SK-N-SH treated with all-trans-retinoic acid at 6 μM for 48 hours (cell line): ENCODE measurements around the gene SERPING1.

Experiments
- ARNTL ChIP-seq: fragments of 450-650 bp; formaldehyde crosslinking; IDR thresholded peaks from 2 replicates; pipeline ENCODE4 v1.5.0; 2020; ENCODE audit warnings: low read depth, mild to moderate bottlenecking, moderate library complexity, borderline replicate concordance
- CREB5 ChIP-seq: fragments of 250-450 bp; sonication (Bioruptor Pico); IDR thresholded peaks from 2 replicates; pipeline ENCODE4 v1.5.1; 2020; ENCODE audit warnings: low read depth, mild to moderate bottlenecking, moderate library complexity
- CSRNP3 ChIP-seq: fragments of 250-450 bp; sonication (Bioruptor Pico); IDR thresholded peaks from 2 replicates; pipeline ENCODE4 v1.5.1; 2021; ENCODE audit warnings: mild to moderate bottlenecking, moderate library complexity
- PATZ1 ChIP-seq: fragments of 250-450 bp; sonication (Bioruptor Pico); IDR thresholded peaks from 2 replicates; pipeline ENCODE4 v1.8.0; 2020; ENCODE audit warnings: mild to moderate bottlenecking, moderate library complexity, borderline replicate concordance
- RARB ChIP-seq: fragments of 250-450 bp; sonication (Bioruptor Pico); IDR thresholded peaks from 2 replicates; pipeline ENCODE4 v1.8.0; 2021; ENCODE audit warnings: mild to moderate bottlenecking, moderate library complexity
- TOX ChIP-seq: fragments of 250-450 bp; sonication (Bioruptor Pico); IDR thresholded peaks from 2 replicates; pipeline ENCODE4 v1.8.0; 2021; ENCODE audit warnings: mild to moderate bottlenecking, moderate library complexity, borderline replicate concordance
- ZFP3 ChIP-seq: fragments of 250-450 bp; sonication (Bioruptor Pico); IDR thresholded peaks from 2 replicates; pipeline ENCODE4 v1.5.0; 2020; ENCODE audit warnings: mild to moderate bottlenecking, moderate library complexity
- ZFP30 ChIP-seq: fragments of 450-650 bp; formaldehyde crosslinking; IDR thresholded peaks from 2 replicates; pipeline ENCODE4 v1.5.0; 2022; ENCODE audit warnings: mild to moderate bottlenecking, moderate library complexity

GRCh38 chr11:57622263-57622662 lies 24.8 kb downstream of the SERPING1 start:
- TF ChIP-seq ZFP3 (CRISPR knock-in tag) (no peak), RARB (no peak), PATZ1 (CRISPR knock-in tag) (no peak), CREB5 (CRISPR knock-in tag) (no peak), CSRNP3 (CRISPR knock-in tag) (no peak), TOX (no peak), ARNTL (no peak), ZFP30 (CRISPR knock-in tag) (no peak)
